Spinal cord (tissue), 10 donors: ENCODE measurements around the gene AHCYL1. TPM values are rescaled to one million over a fixed set of nuclear protein-coding genes. Genes with fewer than 3 reads are reported as not detected.
A peak's percentile ranks its signal among the peaks of the same experiment; 100 is the strongest.
"Not testable (repeated sequence)": the region's sequence is repeated elsewhere in the genome, so short reads cannot be mapped to it uniquely, and the experiment has no call there.

Experiments
- DNase-seq, 6 donors: peaks; one replicate each; pipeline versions ENCODE4 v3.0.0 to v3.0.0-alpha.2; 2013 to 2015; ENCODE audit warnings: low spot score in 6 of 6, low read depth in 4 of 6
- H3K27ac ChIP-seq: one replicate; pipeline ENCODE4 v1.5.1; 2013; ENCODE audit warnings: low read depth, low read length, control low read depth
- H3K27me3 ChIP-seq: one replicate; pipeline ENCODE4 v1.6.1; 2013; ENCODE audit warnings: low read length; ENCODE audit not compliant: control insufficient read depth, insufficient read depth
- H3K36me3 ChIP-seq: one replicate; pipeline ENCODE4 v1.6.1; 2013; ENCODE audit warnings: low read length; ENCODE audit not compliant: control insufficient read depth, insufficient read depth
- H3K4me1 ChIP-seq: one replicate; pipeline ENCODE4 v1.6.1; 2013; ENCODE audit warnings: low read length; ENCODE audit not compliant: control insufficient read depth, insufficient read depth
- H3K4me3 ChIP-seq: one replicate; pipeline ENCODE4 v1.5.1; 2013; ENCODE audit warnings: low read depth, low read length, control low read depth
- H3K9me3 ChIP-seq: one replicate; pipeline ENCODE4 v1.6.1; 2013; ENCODE audit warnings: low read length; ENCODE audit not compliant: control insufficient read depth, insufficient read depth
- WGBS: methylation state at CpG from one replicate; pipeline ENCODE4 v1.1.5; 2013; ENCODE audit warnings: missing lambda C conversion rate; ENCODE audit not compliant: insufficient coverage; 5-methylcytosine and 5-hydroxymethylcytosine counted together
- polyA plus RNA-seq, 2 donors: library from polyadenylated mRNA; unstranded; fragments of 120-200 nt; gene quantifications; one replicate each; pipeline ENCODE4 v1.2.1, GENCODE V29; 2013; ENCODE audit not compliant: insufficient read length in 2 of 2
- total RNA-seq, 2 donors: library from RNA; depleted of rRNA in 1 of 2; stranded (reverse); fragments of 120-200 nt in 1 of 2; fragments of >200 nt in 1 of 2; gene quantifications; one replicate each; pipeline versions ENCODE4 v1.2.3 to v1.2.4, GENCODE V29; 2013 to 2014
- donor health status: healthy.

The AHCYL1 gene
- total and polyA plus RNA-seq, 4 donors = 64.4 to 136 (median 98.3) TPM

DNA sequence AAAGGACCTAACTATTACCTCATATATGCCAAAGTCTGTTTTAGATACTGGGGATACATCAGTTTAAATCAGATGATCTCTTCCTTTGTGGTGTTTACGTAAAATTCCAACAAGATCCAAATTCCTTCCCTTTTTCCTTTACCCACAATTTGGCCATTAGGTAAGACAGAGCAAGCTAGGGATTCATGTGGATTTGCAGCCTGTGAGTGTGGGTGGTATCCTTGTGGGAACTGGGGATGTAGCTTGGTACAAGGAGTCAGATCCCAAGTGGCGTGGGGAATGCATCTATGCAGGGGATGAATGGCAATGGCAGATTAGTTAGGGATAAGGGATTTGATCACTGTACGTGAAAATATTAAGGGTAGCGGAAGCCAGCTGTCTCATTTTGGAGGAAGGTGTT is 40.0 kb downstream of the AHCYL1 start:
- no peak for DNase-seq
- Histone ChIP-seq H3K27ac (no peak overlapping the region), H3K9me3 (no peaks in the 10 kb centered on the region), H3K36me3 (peaks cover 28% of the 10 kb centered on the region), H3K4me1 (no peaks in the 10 kb centered on the region), H3K4me3 (no peak overlapping the region), H3K27me3 (no peaks in the 10 kb centered on the region)
- WGBS = 100% methylated on average over 3 of the region's 4 CpGs

DNA sequence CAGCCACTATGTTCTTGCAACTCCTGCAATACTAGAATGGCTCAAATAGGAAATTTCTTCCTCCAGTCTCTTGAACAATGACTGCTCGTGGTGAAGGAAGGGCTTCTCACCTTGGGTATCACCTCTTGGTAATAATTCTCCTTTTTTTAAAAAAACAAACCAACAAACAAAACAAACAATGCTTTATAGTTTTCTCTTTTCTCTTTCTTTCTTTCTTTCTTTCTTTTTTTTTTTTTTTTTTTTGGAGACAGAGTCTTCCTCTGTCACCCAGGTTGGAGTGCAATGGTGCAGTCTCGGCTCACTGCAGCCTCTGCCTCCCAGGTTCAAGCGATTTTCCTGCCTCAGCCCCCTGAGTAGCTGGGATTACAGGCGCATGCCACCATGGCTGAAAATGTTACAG is 46.1 kb downstream of the AHCYL1 start:
- H3K36me3 ChIP-seq, H3K4me3 ChIP-seq, H3K27ac ChIP-seq, H3K4me1 ChIP-seq, H3K9me3 ChIP-seq, H3K27me3 ChIP-seq, DNase-seq: not testable (repeated sequence)
- 55% methylated on average over 4 of the region's 4 CpGs for WGBS

DNA sequence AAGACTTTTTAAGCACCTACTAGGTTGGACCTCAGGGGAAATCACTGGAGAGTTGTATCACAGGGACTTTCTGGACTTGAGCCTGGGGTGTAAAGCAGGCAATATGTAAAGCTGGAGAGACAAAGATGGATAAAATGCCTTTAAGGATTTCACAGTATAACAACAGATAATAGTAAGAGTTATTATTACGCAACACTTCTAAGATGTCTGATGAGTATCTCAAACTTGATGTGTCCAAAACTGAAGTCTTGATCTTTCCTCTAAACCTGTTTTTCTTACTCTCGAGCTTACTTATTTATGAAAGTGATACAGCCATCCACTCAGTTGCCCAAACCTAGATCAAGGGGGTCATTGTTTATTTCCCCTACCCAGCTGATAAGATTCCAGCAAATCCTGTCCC is 47.8 kb downstream of the AHCYL1 start:
- Histone ChIP-seq H3K27me3 (no peaks in the 10 kb centered on the region), H3K4me1 (peaks cover 15% of the 10 kb centered on the region), H3K27ac (no peak overlapping the region), H3K4me3 (no peak overlapping the region), H3K36me3 (no peaks in the 10 kb centered on the region), H3K9me3 (no peaks in the 10 kb centered on the region)
- 100% methylated on average over 1 of the region's 2 CpGs for WGBS
- no peak for DNase-seq

DNA sequence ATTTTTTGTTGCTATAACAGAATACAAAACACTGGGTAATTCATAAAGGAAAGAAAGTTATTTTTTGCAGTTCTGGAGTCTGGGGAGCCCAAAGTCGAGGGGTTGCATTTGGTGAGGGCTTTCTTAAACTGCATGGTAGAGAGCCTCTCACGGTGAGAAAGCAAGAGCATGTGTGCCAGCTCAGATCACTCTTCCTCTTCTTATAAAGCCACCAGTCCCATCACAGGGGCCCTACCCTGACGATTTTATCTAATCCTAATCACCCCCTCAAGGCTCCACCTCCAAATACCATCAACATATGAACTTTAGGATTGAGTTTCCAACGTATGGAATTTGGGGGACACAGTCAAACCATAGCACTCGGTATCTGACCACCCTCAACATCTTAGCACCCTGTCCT is 48.9 kb downstream of the AHCYL1 start:
- Histone ChIP-seq H3K4me3 (no peak overlapping the region), H3K4me1 (peaks cover 15% of the 10 kb centered on the region), H3K36me3 (peaks cover 4% of the 10 kb centered on the region), H3K9me3 (no peaks in the 10 kb centered on the region), H3K27ac (no peak overlapping the region), H3K27me3 (no peaks in the 10 kb centered on the region)
- 88% methylated on average over 4 of the region's 5 CpGs for WGBS
- DNase-seq = no peak

DNA sequence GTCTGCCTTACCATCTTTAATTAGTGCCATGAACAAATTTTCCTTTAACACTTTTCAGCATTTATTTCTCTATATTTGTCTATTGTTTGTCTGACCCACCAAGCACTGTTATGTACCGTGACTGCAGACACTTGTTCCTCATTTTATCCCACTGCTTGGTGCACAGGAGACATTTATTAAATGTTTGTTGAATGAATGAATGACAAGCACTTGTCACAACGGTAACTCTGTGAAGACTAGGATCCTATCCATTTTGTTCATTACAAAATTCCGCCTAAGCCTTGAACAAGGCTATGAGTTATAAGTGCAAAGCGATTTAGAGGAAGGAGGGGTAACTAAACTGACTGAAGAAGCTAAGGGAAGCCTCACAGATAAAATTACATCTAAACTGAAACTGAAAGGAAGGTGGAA is 49.5 kb downstream of the AHCYL1 start:
- DNase-seq = no peak
- no CpG with 5 or more reads among the region's 4 CpGs for WGBS
- peak overlapping the region; percentile 20 for H3K27ac ChIP-seq

DNA sequence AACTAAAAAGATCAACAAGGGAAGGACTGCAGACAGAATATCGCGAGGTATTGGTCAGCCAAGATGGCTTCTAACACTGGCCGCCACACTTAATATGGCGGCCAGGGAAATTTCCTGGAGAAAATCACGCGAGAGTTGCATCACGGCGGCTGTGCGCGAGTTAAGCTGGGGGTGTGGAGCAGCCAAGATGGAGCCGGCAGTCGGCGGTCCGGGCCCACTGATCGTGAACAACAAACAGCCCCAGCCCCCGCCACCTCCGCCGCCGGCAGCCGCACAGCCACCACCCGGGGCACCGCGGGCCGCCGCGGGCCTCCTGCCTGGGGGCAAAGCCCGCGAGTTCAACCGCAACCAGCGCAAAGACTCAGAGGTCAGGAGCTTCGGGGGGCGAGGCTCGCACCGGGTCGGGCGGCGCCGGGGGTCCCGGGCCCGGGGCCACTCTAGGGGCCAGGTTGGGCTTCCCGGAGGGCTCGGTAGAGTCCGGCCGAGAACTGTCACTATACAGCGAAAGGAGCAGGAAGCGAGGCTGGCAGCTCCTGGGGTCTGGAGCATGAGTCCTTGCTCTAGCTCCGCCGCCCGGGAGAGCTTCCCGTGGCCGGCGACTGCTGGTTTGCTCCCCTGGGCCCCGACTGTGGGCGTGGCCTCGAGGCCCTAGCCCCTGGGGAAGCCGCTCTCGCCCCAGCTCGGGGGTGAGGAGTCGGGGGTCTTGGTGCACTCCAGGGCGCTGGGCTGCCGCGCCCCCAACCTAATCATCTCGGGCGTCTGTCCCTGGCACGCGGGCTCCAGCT is 50.1 kb downstream of the AHCYL1 start, which contains the start of gene STRIP1:
Gene STRIP1 (plus strand): TSS at position 174 of the 785 bp plus-strand sequence. CDS start 14 bp downstream, at position 188.
- H3K36me3 ChIP-seq = peaks cover 14% of the 10 kb centered on the region
- H3K27ac ChIP-seq = peak within 1 kb of the TSS; percentile 70
- H3K4me1 ChIP-seq = peaks cover 15% of the 10 kb centered on the region
- peak within 1 kb of the TSS; percentile 74 for H3K4me3 ChIP-seq
- peak; percentile 86 to 99 (median 94) for DNase-seq
- no peaks in the 10 kb centered on the region for H3K9me3 ChIP-seq
- no peaks in the 10 kb centered on the region for H3K27me3 ChIP-seq
- WGBS = under 1% methylated on average over 66 of the region's 66 CpGs

More for the DNA sequence above, 49.5 kb downstream of the AHCYL1 start:
- H3K27me3 ChIP-seq = no peaks in the 10 kb centered on the region
- H3K36me3 ChIP-seq = peaks cover 8% of the 10 kb centered on the region
- H3K9me3 ChIP-seq = no peaks in the 10 kb centered on the region
- H3K4me1 ChIP-seq = peaks cover 15% of the 10 kb centered on the region
- peak overlapping the region; percentile 74 for H3K4me3 ChIP-seq

DNA sequence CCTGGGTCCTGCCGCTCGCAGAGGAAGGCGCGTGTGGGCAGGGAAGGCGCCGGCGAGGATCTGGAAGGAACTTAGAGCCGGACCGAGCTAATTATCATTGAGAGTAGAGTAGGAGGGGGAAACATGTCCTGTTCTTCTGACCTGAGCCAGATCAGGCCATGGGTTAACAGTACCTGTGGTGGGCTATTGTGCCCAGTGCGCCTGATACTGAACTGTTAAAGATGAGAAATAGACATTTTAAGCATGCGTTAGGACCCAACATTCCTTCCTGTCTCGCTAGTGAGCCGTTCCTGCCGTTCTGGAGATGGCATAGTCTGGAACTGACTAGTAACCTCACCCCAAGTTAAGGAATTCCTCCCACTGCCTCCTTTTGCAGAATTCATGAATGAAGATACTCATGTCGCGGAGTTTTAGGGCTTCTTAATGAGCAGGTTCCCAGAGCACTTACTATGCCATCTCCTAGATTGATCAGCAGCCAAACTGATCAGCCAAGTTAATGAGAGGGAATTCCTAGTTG is 50.7 kb downstream of the AHCYL1 start:
- H3K4me1 ChIP-seq = peaks cover 15% of the 10 kb centered on the region
- H3K27me3 ChIP-seq = no peaks in the 10 kb centered on the region
- H3K27ac ChIP-seq = peak overlapping the region; percentile 70
- DNase-seq = no peak
- H3K36me3 ChIP-seq = peaks cover 20% of the 10 kb centered on the region
- WGBS = 0% methylated on average over 14 of the region's 16 CpGs
- peak overlapping the region; percentile 74 for H3K4me3 ChIP-seq
- H3K9me3 ChIP-seq = no peaks in the 10 kb centered on the region

DNA sequence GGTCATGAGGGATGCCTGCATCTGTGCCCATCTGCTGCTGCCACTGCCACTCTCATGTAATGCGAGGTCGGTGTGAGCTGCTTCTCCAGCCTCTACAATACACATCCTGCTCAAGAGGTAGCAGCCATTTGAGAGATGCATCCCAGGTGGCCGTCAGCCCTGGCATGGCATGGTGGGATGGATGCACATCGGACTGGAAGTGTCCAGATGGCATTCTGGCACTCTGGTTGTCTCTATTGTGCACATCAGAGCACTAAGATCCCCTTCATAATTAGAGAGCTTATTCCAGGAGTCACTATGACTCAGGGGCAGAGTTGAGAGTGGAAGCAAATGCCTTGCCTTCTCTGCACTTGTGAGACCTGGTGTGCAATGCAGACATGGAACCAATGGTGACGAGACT is 53.7 kb downstream of the AHCYL1 start:
- no peaks in the 10 kb centered on the region for H3K27me3 ChIP-seq
- peaks cover 15% of the 10 kb centered on the region for H3K4me1 ChIP-seq
- DNase-seq = no peak
- no peak overlapping the region for H3K27ac ChIP-seq
- no peak overlapping the region for H3K4me3 ChIP-seq
- H3K36me3 ChIP-seq = peaks cover 44% of the 10 kb centered on the region
- no peaks in the 10 kb centered on the region for H3K9me3 ChIP-seq
- 89% methylated on average over 5 of the region's 5 CpGs for WGBS

DNA sequence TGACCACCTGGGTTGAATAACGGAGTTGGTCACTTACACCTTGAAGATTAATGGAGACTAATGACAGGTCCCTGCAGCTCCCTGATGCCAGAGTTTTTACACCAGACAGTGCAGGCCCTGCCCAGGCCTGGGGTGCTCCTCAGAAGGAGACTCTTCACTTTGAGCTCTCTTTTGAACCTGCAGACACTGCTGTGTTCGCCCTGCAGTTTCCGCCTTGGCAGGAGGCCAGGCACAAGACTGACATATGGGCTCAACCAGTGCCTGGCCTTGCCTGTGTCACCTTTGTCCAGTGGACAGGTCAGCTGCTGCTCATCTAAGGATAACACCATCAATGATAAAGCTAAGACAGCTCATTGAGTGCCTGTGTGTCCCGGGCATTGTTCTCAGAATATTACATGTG is 55.1 kb downstream of the AHCYL1 start:
- DNase-seq = no peak
- Histone ChIP-seq H3K9me3 (no peaks in the 10 kb centered on the region), H3K36me3 (peaks cover 51% of the 10 kb centered on the region), H3K27ac (no peak overlapping the region), H3K4me1 (peaks cover 15% of the 10 kb centered on the region), H3K27me3 (no peaks in the 10 kb centered on the region), H3K4me3 (no peak overlapping the region)
- 79% methylated on average over 3 of the region's 4 CpGs for WGBS

DNA sequence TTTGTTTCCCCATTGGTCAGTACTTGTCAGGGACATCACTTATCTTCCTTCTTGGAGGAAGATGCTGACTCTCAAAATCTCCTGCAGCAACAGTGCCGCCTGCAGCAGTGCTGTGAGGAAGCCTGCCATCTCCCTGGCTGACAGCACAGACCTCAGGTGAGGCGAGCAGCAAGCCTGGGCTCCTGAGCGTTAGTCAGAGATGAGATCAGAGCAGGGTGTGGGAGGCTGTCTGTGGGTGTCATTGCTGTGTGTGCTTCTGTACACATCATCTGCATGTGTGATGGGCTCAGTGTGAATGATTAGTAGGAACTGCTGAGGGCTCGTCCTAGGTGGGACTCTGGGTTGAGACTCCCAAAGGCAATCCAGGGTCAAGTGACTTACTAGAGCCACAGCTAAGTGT is 56.0 kb downstream of the AHCYL1 start:
- H3K4me3 ChIP-seq = no peak overlapping the region
- DNase-seq = peak in 1 of 6 donors; percentile 14
- no peaks in the 10 kb centered on the region for H3K27me3 ChIP-seq
- H3K27ac ChIP-seq = no peak overlapping the region
- peaks cover 58% of the 10 kb centered on the region for H3K36me3 ChIP-seq
- H3K4me1 ChIP-seq = peaks cover 11% of the 10 kb centered on the region
- 91% methylated on average over 4 of the region's 4 CpGs for WGBS
- no peaks in the 10 kb centered on the region for H3K9me3 ChIP-seq
